Keratinocyte (primary cell): ENCODE results near the gene REXO1. TPM values are rescaled to one million over a fixed set of nuclear protein-coding genes. Genes with fewer than 3 reads are reported as not detected.

ENCODE experiments used
- DNase-seq: peaks from one replicate; pipeline ENCODE4 v3.0.0-alpha.2; 2011; ENCODE audit warnings: low read depth, missing footprints, low spot score
- FAIRE-seq: peaks from 2 replicates; lab custom pipeline; 2011; peaks lifted over from hg19 to GRCh38; lab: Jason Lieb, UNC
- H2AFZ ChIP-seq: 2 replicates; pipeline ENCODE4 v1.6.0; 2012; ENCODE audit warnings: low read length, control low read depth, inconsistent platforms; ENCODE audit not compliant: control insufficient read depth
- H3K27ac ChIP-seq: 2 replicates; pipeline ENCODE4 v1.5.1; 2011; ENCODE audit warnings: low read length; ENCODE audit not compliant: control insufficient read depth, insufficient read depth
- H3K27me3 ChIP-seq: 3 replicates; pipeline ENCODE4 v1.6.0; 2011; ENCODE audit warnings: low read length; ENCODE audit not compliant: control insufficient read depth, insufficient read depth; ENCODE audit errors: extremely low read depth
- H3K36me3 ChIP-seq, 2 experiments: 2 replicates in 1 of 2; 3 replicates in 1 of 2; pipeline ENCODE4 v1.5.1; 2011; ENCODE audit warnings: low read length in 2 of 2, mild to moderate bottlenecking in 1 of 2; ENCODE audit not compliant: control insufficient read depth in 2 of 2, insufficient read depth in 2 of 2; ENCODE audit errors: extremely low read depth in 1 of 2
- H3K4me1 ChIP-seq: 3 replicates; pipeline ENCODE4 v1.5.1; 2011; ENCODE audit warnings: low read length; ENCODE audit not compliant: control insufficient read depth, insufficient read depth; ENCODE audit errors: extremely low read depth
- H3K4me2 ChIP-seq: 3 replicates; pipeline ENCODE4 v1.6.0; 2011; ENCODE audit warnings: low read depth, low read length; ENCODE audit not compliant: control insufficient read depth, insufficient read depth; ENCODE audit errors: extremely low read depth
- H3K4me3 ChIP-seq, 3 experiments: fragments of 200-600 bp in 1 of 3; sonication (generic) in 1 of 3; 2 replicates in 2 of 3; 3 replicates in 1 of 3; pipeline ENCODE4 v1.5.1; 2011 to 2016; ENCODE audit warnings: low read length in 3 of 3, mild to moderate bottlenecking in 3 of 3, control low read depth in 2 of 3, inconsistent platforms in 1 of 3, low read depth in 1 of 3, mixed read lengths in 1 of 3, mixed run types in 1 of 3, moderate library complexity in 1 of 3; ENCODE audit not compliant: control insufficient read depth in 2 of 3, insufficient read depth in 2 of 3; ENCODE audit errors: extremely low read depth in 1 of 3
- H3K79me2 ChIP-seq: 2 replicates; pipeline ENCODE4 v1.6.0; 2012; ENCODE audit warnings: low read length; ENCODE audit not compliant: control insufficient read depth, insufficient read depth
- H3K9ac ChIP-seq: 3 replicates; pipeline ENCODE4 v1.6.0; 2011; ENCODE audit warnings: low read length; ENCODE audit not compliant: control insufficient read depth, insufficient read depth; ENCODE audit errors: extremely low read depth
- H3K9me1 ChIP-seq: 3 replicates; pipeline ENCODE4 v1.6.0; 2011; ENCODE audit warnings: low read length; ENCODE audit not compliant: control insufficient read depth, insufficient read depth; ENCODE audit errors: extremely low read depth
- H3K9me3 ChIP-seq: 2 replicates; pipeline ENCODE4 v1.5.1; 2012; ENCODE audit warnings: low read depth, low read length; ENCODE audit not compliant: control insufficient read depth
- H4K20me1 ChIP-seq: 3 replicates; pipeline ENCODE4 v1.6.0; 2011; ENCODE audit warnings: low read length; ENCODE audit not compliant: control insufficient read depth, insufficient read depth; ENCODE audit errors: extremely low read depth
- CTCF ChIP-seq, 3 experiments: IDR thresholded peaks in 1 of 3; conservative IDR thresholded peaks in 1 of 3; optimal IDR thresholded peaks in 1 of 3; 2 replicates in 2 of 3; 3 replicates in 1 of 3; pipeline versions ENCODE3 to v1.5.1; 2011; ENCODE audit warnings: low read length in 3 of 3, mild to moderate bottlenecking in 3 of 3, moderate library complexity in 2 of 3, control low read depth in 1 of 3, inconsistent platforms in 1 of 3; ENCODE audit not compliant: insufficient read depth in 2 of 3; ENCODE audit errors: extremely low read depth in 1 of 3
- EZH2 ChIP-seq: IDR thresholded peaks from one replicate; pipeline ENCODE4 v1.6.1; 2012; ENCODE audit warnings: inconsistent platforms, mild to moderate bottlenecking, low read length, moderate library complexity
- dilution Hi-C: fragments of 300-500 bp; cut with MboI; formaldehyde crosslinking; loops from one replicate; pipeline ENCODE4 v1.7.0; 2020; ENCODE audit warnings: low sequenced_read_pairs; ENCODE audit not compliant: extremely low pct_ligation_motif_present
- polyA plus RNA-seq, 5 experiments: library from polyadenylated mRNA; depleted of rRNA in 3 of 5; stranded (reverse) in 3 of 5; stranded (forward) in 1 of 5; unstranded in 1 of 5; fragments of >200 nt; gene quantifications; 1 replicate in 1 of 5; 2 replicates in 3 of 5; 3 replicates in 1 of 5; pipeline versions ENCODE4 v1.2.1 to v1.2.3, GENCODE V29; 2011 to 2012; ENCODE audit warnings: missing spikeins in 2 of 5, low read depth in 1 of 5, low replicate concordance in 1 of 5

Gene REXO1
- polyA plus RNA-seq, 1 donor (not counting 4 experiments of a cell fraction or from before 2014, with no cell fraction given) = 6.1 TPM

- H3K4me1 ChIP-seq = peaks cover 43% of the 10 kb centered on the region
- H4K20me1 ChIP-seq = peaks cover 2% of the 10 kb centered on the region
- no peak for TF ChIP-seq EZH2
- no peak for TF ChIP-seq CTCF (optimal IDR thresholded peaks at IDR 0.05 in 1 of 3, IDR thresholded peaks at IDR 0.05 in 1 of 3, conservative IDR thresholded peaks at IDR 0.05 in 1 of 3; ENCODE audit: extremely low read depth in 1 of 3, insufficient read depth in 2 of 3, low read length in 3 of 3)
- H3K79me2 ChIP-seq = peaks cover 60% of the 10 kb centered on the region
- peaks cover 0 to 7% of the 10 kb centered on the region in 2 experiments for H3K36me3 ChIP-seq
- H3K4me2 ChIP-seq = no peak overlapping the region
- no peak for FAIRE-seq
- DNase-seq = no peak
- no peak overlapping the region for H3K9ac ChIP-seq
- H3K4me3 ChIP-seq = no peak overlapping the region
- no peak overlapping the region for H3K27ac ChIP-seq
- no peak overlapping the region for H2AFZ ChIP-seq
- no peaks in the 10 kb centered on the region for H3K9me3 ChIP-seq
- no peaks in the 10 kb centered on the region for H3K9me1 ChIP-seq
- H3K27me3 ChIP-seq = no peaks in the 10 kb centered on the region
- dilution Hi-C loops = no loop called here
Measured at GRCh38 chr19:1851654-1852580, 3.6 kb upstream of the REXO1 start.

- Histone ChIP-seq H3K79me2 (peaks cover 61% of the 10 kb centered on the region), H3K9me1 (no peaks in the 10 kb centered on the region), H3K36me3 (peaks cover 5 to 7% of the 10 kb centered on the region in 2 experiments), H3K27ac (no peak overlapping the region), H2AFZ (no peak overlapping the region), H3K4me3 (no peak overlapping the region), H3K9me3 (no peaks in the 10 kb centered on the region), H3K4me2 (no peak overlapping the region), H3K27me3 (no peaks in the 10 kb centered on the region), H3K4me1 (peaks cover 45% of the 10 kb centered on the region), H3K9ac (no peak overlapping the region), H4K20me1 (peaks cover 9% of the 10 kb centered on the region)
- TF ChIP-seq EZH2 (no peak), CTCF (optimal IDR thresholded peaks at IDR 0.05 in 1 of 3, IDR thresholded peaks at IDR 0.05 in 1 of 3, conservative IDR thresholded peaks at IDR 0.05 in 1 of 3; ENCODE audit: extremely low read depth in 1 of 3, insufficient read depth in 2 of 3, low read length in 3 of 3) (peak; percentile 46 to 60 (median 51))
- DNase-seq = no peak
- FAIRE-seq = no peak
- dilution Hi-C loops = no loop called here
Measured at GRCh38 chr19:1850809-1851653, 2.7 kb upstream of the REXO1 start.
